ENCODE measurements around the gene ZNF689. TPM values are rescaled to one million over a fixed set of nuclear protein-coding genes. Genes with fewer than 3 reads are reported as not detected.

ZNF689 gene
- total RNA-seq, 1 experiment from 2014 or later, result 21.1 TPM

DNA sequence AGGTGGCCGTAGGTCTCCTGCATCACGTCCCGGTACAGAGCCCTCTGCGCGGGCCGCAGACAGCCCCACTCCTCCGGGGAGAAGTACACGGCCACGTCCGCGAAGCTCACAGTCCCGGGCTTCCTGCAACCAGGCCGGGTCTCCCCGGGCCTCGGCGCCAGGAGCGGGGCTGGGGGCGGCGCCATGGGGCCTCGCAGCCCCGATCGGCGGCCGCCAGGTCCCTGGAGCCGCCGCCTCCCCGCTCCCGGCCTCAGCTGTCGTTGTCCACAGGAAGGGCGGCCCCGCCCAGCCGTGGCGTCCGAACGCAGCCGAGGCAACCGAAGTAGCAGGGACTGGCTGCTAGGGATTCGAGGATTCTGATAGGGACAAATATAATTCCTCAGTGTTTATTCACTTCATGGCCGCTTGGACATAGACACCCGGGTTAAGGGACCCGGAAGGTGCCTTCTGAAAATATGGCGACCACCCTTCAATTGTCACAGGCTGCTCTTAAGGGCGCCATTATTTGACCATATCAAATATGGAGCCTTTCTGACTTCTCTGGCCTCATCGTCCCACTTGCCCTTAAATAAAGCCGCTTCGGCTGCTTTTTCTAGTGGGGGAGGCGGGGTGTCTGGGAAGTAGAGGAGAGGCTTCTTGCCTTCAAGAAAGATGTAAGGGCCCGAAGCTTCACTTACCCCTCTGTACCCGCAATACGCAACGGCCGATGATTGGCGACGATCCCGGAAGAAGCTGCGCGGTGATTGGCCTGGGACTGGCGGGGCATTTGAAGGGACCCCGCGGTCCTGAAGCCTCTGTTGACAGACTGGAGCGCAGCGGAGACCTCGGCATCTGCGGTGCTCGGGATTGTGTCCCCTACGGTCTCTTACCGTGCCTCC is 38.5 kb downstream of the ZNF689 start, which contains the start of gene ZNF688:
TSS of gene ZNF688 (minus strand) at position 270 of the 878 bp plus-strand sequence. CDS start at position 185, 85 bp downstream.
- H3K4me1 Mint-ChIP-seq, result peaks cover 13% of the 10 kb centered on the region in 2 experiments
- Histone ChIP-seq H3K27me3 (ENCODE audit: insufficient read depth, low read length) (no peaks in the 10 kb centered on the region), H3K79me1 (ENCODE audit: insufficient read depth, low read depth, low read length, poor library complexity, severe bottlenecking) (no peaks in the 10 kb centered on the region), H2BK120ac (ENCODE audit: low read depth, low read length, poor library complexity, severe bottlenecking) (no peak within 1 kb of the TSS), H3K4ac (ENCODE audit: low read depth, low read length) (no peak within 1 kb of the TSS), H3K4me2 (ENCODE audit: insufficient read depth, insufficient read length, low read length) (peak within 1 kb of the TSS; percentile 96), H4K5ac (ENCODE audit: insufficient read length, low read depth, low read length) (no peak within 1 kb of the TSS), H3T11ph (ENCODE audit: low read length) (no peak within 1 kb of the TSS), H3K18ac (ENCODE audit: insufficient read length, low read depth, low read length) (peak within 1 kb of the TSS; percentile 18), H2AFZ (ENCODE audit: low read length) (no peak within 1 kb of the TSS), H3K23me2 (ENCODE audit: insufficient read length, low read depth, low read length, poor library complexity, severe bottlenecking) (peaks cover 16% of the 10 kb centered on the region), H2BK12ac (ENCODE audit: insufficient read length, low read depth, low read length) (no peak within 1 kb of the TSS), H3K79me2 (ENCODE audit: insufficient read depth, low read length) (no peaks in the 10 kb centered on the region), H3K27ac (ENCODE audit: insufficient read length, low read depth, low read length) (no peak within 1 kb of the TSS), H3K9ac (ENCODE audit: extremely low read depth, insufficient read length, low read length) (peak within 1 kb of the TSS; percentile 43), H4K8ac (replicated peaks; ENCODE audit: insufficient read length, low read depth, low read length) (no peak within 1 kb of the TSS), H3K23ac (ENCODE audit: insufficient read length, low read depth, low read length) (no peak within 1 kb of the TSS), H2BK5ac (ENCODE audit: insufficient read length, low read length) (no peak within 1 kb of the TSS), H3K9me3 (ENCODE audit: control insufficient read depth, low read depth, low read length) (no peaks in the 10 kb centered on the region), H3K56ac (ENCODE audit: insufficient read length, low read depth, low read length) (no peak within 1 kb of the TSS), H4K20me1 (ENCODE audit: control insufficient read depth, insufficient read depth, insufficient read length) (no peaks in the 10 kb centered on the region), H4K91ac (ENCODE audit: insufficient read length, low read depth, low read length) (no peak within 1 kb of the TSS), H2BK15ac (ENCODE audit: low read depth, low read length) (no peak within 1 kb of the TSS), H3K14ac (ENCODE audit: insufficient read depth, low read length) (peak within 1 kb of the TSS; percentile 74), H2BK20ac (ENCODE audit: low read depth, low read length, poor library complexity, severe bottlenecking) (no peak within 1 kb of the TSS), H3K4me1 (ENCODE audit: insufficient read depth, low read length) (no peaks in the 10 kb centered on the region; the same call in 1 of the 2 replicates), H2AK5ac (ENCODE audit: insufficient read length, low read length) (no peak within 1 kb of the TSS)
- TF ChIP-seq, protein P1, sequence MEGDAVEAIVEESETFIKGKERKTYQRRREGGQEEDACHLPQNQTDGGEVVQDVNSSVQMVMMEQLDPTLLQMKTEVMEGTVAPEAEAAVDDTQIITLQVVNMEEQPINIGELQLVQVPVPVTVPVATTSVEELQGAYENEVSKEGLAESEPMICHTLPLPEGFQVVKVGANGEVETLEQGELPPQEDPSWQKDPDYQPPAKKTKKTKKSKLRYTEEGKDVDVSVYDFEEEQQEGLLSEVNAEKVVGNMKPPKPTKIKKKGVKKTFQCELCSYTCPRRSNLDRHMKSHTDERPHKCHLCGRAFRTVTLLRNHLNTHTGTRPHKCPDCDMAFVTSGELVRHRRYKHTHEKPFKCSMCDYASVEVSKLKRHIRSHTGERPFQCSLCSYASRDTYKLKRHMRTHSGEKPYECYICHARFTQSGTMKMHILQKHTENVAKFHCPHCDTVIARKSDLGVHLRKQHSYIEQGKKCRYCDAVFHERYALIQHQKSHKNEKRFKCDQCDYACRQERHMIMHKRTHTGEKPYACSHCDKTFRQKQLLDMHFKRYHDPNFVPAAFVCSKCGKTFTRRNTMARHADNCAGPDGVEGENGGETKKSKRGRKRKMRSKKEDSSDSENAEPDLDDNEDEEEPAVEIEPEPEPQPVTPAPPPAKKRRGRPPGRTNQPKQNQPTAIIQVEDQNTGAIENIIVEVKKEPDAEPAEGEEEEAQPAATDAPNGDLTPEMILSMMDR (conservative IDR thresholded peaks at IDR 0.05), result no peak
- peaks cover 7% of the 10 kb centered on the region for H3K27me3 Mint-ChIP-seq (ENCODE audit: low read depth)
- WGBS (ENCODE audit: extremely low coverage, insufficient read length, low lambda C conversion rate), result no CpG with 5 or more reads among the region's 67 CpGs
- DNase-seq, result peak; percentile 96
- H3K4me3 Mint-ChIP-seq, result peak within 1 kb of the TSS; percentile 83 to 95
- H3K36me3 Mint-ChIP-seq (ENCODE audit: insufficient read depth in 1 of 3, low read depth in 3 of 3), result no peaks in the 10 kb centered on the region; a peak in 1 of 7 replicates
- H3K27ac Mint-ChIP-seq, result peak within 1 kb of the TSS; percentile 89 to 97 (median 91); a peak in 6 of 7 replicates
- no peaks in the 10 kb centered on the region for H3K9me3 Mint-ChIP-seq

Measured in H9 (cell line).